GM19240 (cell line): ENCODE measurements around the gene CCDC85C.

Source experiments
- DNase-seq: peaks from one replicate; pipeline ENCODE4 v3.0.0; 2011; ENCODE audit warnings: low spot score; ENCODE audit not compliant: insufficient read length

CCDC85C gene

GRCh38 chr14:99524804-99525698 lies 79.0 kb downstream of the CCDC85C start:
- no peak for DNase-seq

- DNase-seq = no peak
These were observed 79.8 kb downstream of the CCDC85C start for GRCh38 chr14:99524091-99524661.

- DNase-seq = no peak
These were observed 80.3 kb downstream of the CCDC85C start for GRCh38 chr14:99523704-99524055.

- DNase-seq = no peak
These were observed 80.9 kb downstream of the CCDC85C start for GRCh38 chr14:99522934-99523703.

- DNase-seq = no peak
These were observed 81.5 kb downstream of the CCDC85C start for GRCh38 chr14:99522457-99522891.

GRCh38 chr14:99522025-99522401 lies 82.0 kb downstream of the CCDC85C start:
- no peak for DNase-seq

GRCh38 chr14:99521176-99522024 lies 82.6 kb downstream of the CCDC85C start:
- no peak for DNase-seq

- no peak for DNase-seq
These were observed 83.4 kb downstream of the CCDC85C start for GRCh38 chr14:99520571-99521081.

- no peak for DNase-seq
These were observed 84.0 kb downstream of the CCDC85C start for GRCh38 chr14:99519931-99520421.

GRCh38 chr14:99519347-99519881 lies 84.6 kb downstream of the CCDC85C start:
- no peak for DNase-seq

- peak; percentile 89 for DNase-seq
These were observed 85.3 kb downstream of the CCDC85C start for GRCh38 chr14:99518441-99519346.

- DNase-seq = no peak
These were observed 86.2 kb downstream of the CCDC85C start for GRCh38 chr14:99517643-99518381.

GRCh38 chr14:99516871-99517642 lies 87.0 kb downstream of the CCDC85C start:
- no peak for DNase-seq

- DNase-seq = no peak
These were observed 87.7 kb downstream of the CCDC85C start for GRCh38 chr14:99516156-99516870.

- DNase-seq = no peak
These were observed 88.5 kb downstream of the CCDC85C start for GRCh38 chr14:99515301-99516155.

GRCh38 chr14:99514552-99515300 lies 89.3 kb downstream of the CCDC85C start:
- no peak for DNase-seq
